PC-9 (cell line): ENCODE measurements around the gene BCAR3. TPM values are rescaled to one million over a fixed set of nuclear protein-coding genes. Genes with fewer than 3 reads are reported as not detected.
"Not testable (repeated sequence)": the region's sequence is repeated elsewhere in the genome, so short reads cannot be mapped to it uniquely, and the experiment has no call there.

ENCODE experiments used
- BruUV-seq: library from RNA; stranded (reverse); fragments of 400-500 nt; replicated peaks from 2 replicates; lab custom pipeline; 2021; lab: Mats Ljungman, UMichigan
- CTCF ChIA-PET: fragments of 300-600 bp; sonication (Branson Sonifier 250); formaldehyde crosslinking; loops from one replicate; lab custom pipeline; 2022; ENCODE audit warnings: antibody characterized with exemption; lab: Charles Lee
- POLR2A ChIA-PET: fragments of 300-600 bp; sonication (Branson Sonifier 250); formaldehyde crosslinking; loops from one replicate; lab custom pipeline; 2022; ENCODE audit warnings: antibody characterized with exemption; ENCODE audit not compliant: unreplicated experiment; lab: Charles Lee
- DNase-seq, 2 experiments: peaks; one replicate each; pipeline versions ENCODE4 v3.0.0 to v3.0.0-alpha.2; 2015 to 2022; ENCODE audit warnings: mixed read lengths in 1 of 2
- H2AFZ ChIP-seq: fragments of 200-600 bp; sonication (generic); 2 replicates; pipeline ENCODE4 v1.8.1; 2017; ENCODE audit warnings: antibody characterized with exemption
- H3F3A ChIP-seq: fragments of 200-600 bp; sonication (generic); 2 replicates; pipeline ENCODE4 v1.8.1; 2017; ENCODE audit warnings: antibody characterized with exemption, mild to moderate bottlenecking, low read depth; ENCODE audit not compliant: insufficient read depth
- H3K27ac ChIP-seq: fragments of 200-600 bp; sonication (generic); 2 replicates; pipeline ENCODE4 v1.6.1; 2016; ENCODE audit warnings: mixed run types
- H3K27me3 ChIP-seq: fragments of 200-600 bp; sonication (generic); 2 replicates; pipeline ENCODE4 v1.6.1; 2016; ENCODE audit warnings: low read depth, mixed run types; ENCODE audit not compliant: insufficient read depth
- H3K36me3 ChIP-seq: fragments of 200-600 bp; sonication (generic); 2 replicates; pipeline ENCODE4 v1.6.1; 2016; ENCODE audit warnings: low read depth, mixed run types
- H3K4me1 ChIP-seq: fragments of 200-600 bp; sonication (generic); replicated peaks from 2 replicates; pipeline ENCODE4 v1.6.1; 2016; ENCODE audit warnings: mixed run types; ENCODE audit not compliant: insufficient read depth
- H3K4me2 ChIP-seq: fragments of 200-600 bp; sonication (generic); 2 replicates; pipeline ENCODE4 v1.6.1; 2017; ENCODE audit warnings: mixed run types
- H3K4me3 ChIP-seq: fragments of 200-600 bp; sonication (generic); 2 replicates; pipeline ENCODE4 v1.6.1; 2016; ENCODE audit warnings: mixed run types
- H3K79me2 ChIP-seq: fragments of 200-600 bp; sonication (generic); 2 replicates; pipeline ENCODE4 v1.6.1; 2017; ENCODE audit warnings: low read depth, mixed run types
- H3K9me2 ChIP-seq: fragments of 200-600 bp; sonication (generic); 2 replicates; pipeline ENCODE4 v1.8.1; 2017; ENCODE audit warnings: mild to moderate bottlenecking; ENCODE audit not compliant: insufficient read depth
- H3K9me3 ChIP-seq: fragments of 200-600 bp; sonication (generic); 2 replicates; pipeline ENCODE4 v1.8.1; 2016; ENCODE audit warnings: low read depth; ENCODE audit not compliant: insufficient read depth
- H4K20me1 ChIP-seq: fragments of 200-600 bp; sonication (generic); 2 replicates; pipeline ENCODE4 v1.8.1; 2017; ENCODE audit not compliant: insufficient read depth
- EZH2 ChIP-seq: fragments of 200-600 bp; sonication (generic); IDR thresholded peaks from 2 replicates; pipeline ENCODE4 v1.8.0; 2017; ENCODE audit warnings: antibody characterized with exemption, low read depth
- intact Hi-C: fragments of 100-400 bp; cut with micrococcal nuclease; formaldehyde crosslinking; loops from one replicate; pipeline ENCODE4 v1.10.0; 2022; ENCODE audit not compliant: unreplicated experiment
- total RNA-seq: library from RNA; stranded (reverse); gene quantifications from 2 replicates; pipeline ENCODE4 v1.2.3, GENCODE V29; 2021
- TF ChIP-seq, protein P1 (sequence below): fragments of 200-600 bp; sonication (generic); conservative IDR thresholded peaks from 2 replicates; pipeline ENCODE4 v1.6.1; 2017; ENCODE audit warnings: mixed run types, antibody characterized with exemption, mild to moderate bottlenecking, moderate library complexity

Gene BCAR3
- total RNA-seq, 1 experiment from 2014 or later = 70.0 TPM

GRCh38 chr1:93591676-93592550, 89.7 kb downstream of the BCAR3 start:
- no peaks in the 10 kb centered on the region for H3K9me3 ChIP-seq
- CTCF ChIA-PET = interaction anchor here (0.5 to 0.6 kb wide), 2 partner anchors 46 to 132 kb away, joined by 3 read pairs; no protein-coding TSS in a partner anchor
- intact Hi-C loops = no loop called here
- H3K27ac ChIP-seq = peak overlapping the region; percentile 31
- peaks cover 100% of the 10 kb centered on the region for H3F3A ChIP-seq
- H3K4me3 ChIP-seq = no peak overlapping the region
- POLR2A ChIA-PET = interaction anchor here (0.5 to 0.7 kb wide), 2 partner anchors 70 to 477 kb away, joined by 3 to 6 read pairs; no protein-coding TSS in a partner anchor
- H2AFZ ChIP-seq = no peak overlapping the region
- peaks cover 100% of the 10 kb centered on the region for H3K79me2 ChIP-seq
- no peaks in the 10 kb centered on the region for H3K9me2 ChIP-seq
- H4K20me1 ChIP-seq = peaks cover 100% of the 10 kb centered on the region
- no peak overlapping the region for H3K4me2 ChIP-seq
- peaks cover 78% of the 10 kb centered on the region for H3K4me1 ChIP-seq
- DNase-seq = peak in 1 of 2 experiments; percentile 66
- no peaks in the 10 kb centered on the region for H3K27me3 ChIP-seq
- H3K36me3 ChIP-seq = peaks cover 94% of the 10 kb centered on the region
- TF ChIP-seq, protein P1, sequence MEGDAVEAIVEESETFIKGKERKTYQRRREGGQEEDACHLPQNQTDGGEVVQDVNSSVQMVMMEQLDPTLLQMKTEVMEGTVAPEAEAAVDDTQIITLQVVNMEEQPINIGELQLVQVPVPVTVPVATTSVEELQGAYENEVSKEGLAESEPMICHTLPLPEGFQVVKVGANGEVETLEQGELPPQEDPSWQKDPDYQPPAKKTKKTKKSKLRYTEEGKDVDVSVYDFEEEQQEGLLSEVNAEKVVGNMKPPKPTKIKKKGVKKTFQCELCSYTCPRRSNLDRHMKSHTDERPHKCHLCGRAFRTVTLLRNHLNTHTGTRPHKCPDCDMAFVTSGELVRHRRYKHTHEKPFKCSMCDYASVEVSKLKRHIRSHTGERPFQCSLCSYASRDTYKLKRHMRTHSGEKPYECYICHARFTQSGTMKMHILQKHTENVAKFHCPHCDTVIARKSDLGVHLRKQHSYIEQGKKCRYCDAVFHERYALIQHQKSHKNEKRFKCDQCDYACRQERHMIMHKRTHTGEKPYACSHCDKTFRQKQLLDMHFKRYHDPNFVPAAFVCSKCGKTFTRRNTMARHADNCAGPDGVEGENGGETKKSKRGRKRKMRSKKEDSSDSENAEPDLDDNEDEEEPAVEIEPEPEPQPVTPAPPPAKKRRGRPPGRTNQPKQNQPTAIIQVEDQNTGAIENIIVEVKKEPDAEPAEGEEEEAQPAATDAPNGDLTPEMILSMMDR = no peak
- BruUV-seq = no TSS peak

GRCh38 chr1:93591291-93591675, 90.4 kb downstream of the BCAR3 start:
- H3K4me3 ChIP-seq, H3K27me3 ChIP-seq, DNase-seq, H3K9me3 ChIP-seq, H3K9me2 ChIP-seq, intact Hi-C loops, BruUV-seq, H2AFZ ChIP-seq, H3K4me2 ChIP-seq, POLR2A ChIA-PET, CTCF ChIA-PET: not testable (repeated sequence)
- peaks cover 100% of the 10 kb centered on the region for H4K20me1 ChIP-seq
- peaks cover 100% of the 10 kb centered on the region for H3K79me2 ChIP-seq
- peaks cover 94% of the 10 kb centered on the region for H3K36me3 ChIP-seq
- peaks cover 100% of the 10 kb centered on the region for H3F3A ChIP-seq
- peaks cover 84% of the 10 kb centered on the region for H3K4me1 ChIP-seq
- H3K27ac ChIP-seq = peak overlapping the region; percentile 31; the same call in 1 of the 2 replicates

DNA sequence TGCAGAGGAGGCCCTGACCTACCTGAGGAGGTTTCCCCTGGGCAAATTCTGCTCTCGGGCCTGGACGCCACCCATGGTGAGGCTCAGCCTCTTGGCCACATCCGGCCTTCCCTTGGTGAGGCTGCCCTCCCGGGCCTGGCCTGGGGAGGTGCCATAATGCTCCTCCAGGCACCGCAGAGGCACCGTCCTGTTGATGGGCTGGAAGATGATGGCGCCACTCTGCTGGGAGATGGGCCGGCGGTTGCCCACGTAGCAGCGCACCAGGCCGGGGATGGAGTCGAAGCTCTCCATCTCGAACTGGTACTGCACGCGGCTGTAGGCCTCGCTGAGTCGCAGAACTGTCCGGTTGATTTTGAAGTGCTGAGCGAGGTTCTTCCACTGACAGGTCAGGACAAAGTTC, 92.7 kb downstream of the BCAR3 start:
- POLR2A ChIA-PET = no interaction called here
- peaks cover 92% of the 10 kb centered on the region for H3K4me1 ChIP-seq

More for the DNA sequence above, 92.7 kb downstream of the BCAR3 start:
- H3K36me3 ChIP-seq = peaks cover 85% of the 10 kb centered on the region
- DNase-seq = no peak
- H3K4me3 ChIP-seq = no peak overlapping the region
- CTCF ChIA-PET = interaction anchor here (0.6 kb wide), 1 partner anchor 144 kb away, joined by 3 read pairs; no protein-coding TSS in a partner anchor
- H3K4me2 ChIP-seq = no peak overlapping the region
- intact Hi-C loops = loop anchor here (5.0 kb wide), 1 partner anchor 93 kb away; the partner anchor contains the start of gene BCAR3
- no peaks in the 10 kb centered on the region for H3K9me3 ChIP-seq
- no peak overlapping the region for H2AFZ ChIP-seq
- H4K20me1 ChIP-seq = peaks cover 96% of the 10 kb centered on the region
- H3K9me2 ChIP-seq = no peaks in the 10 kb centered on the region
- TF ChIP-seq, protein P1 = no peak
- no peak for TF ChIP-seq EZH2
- peaks cover 90% of the 10 kb centered on the region for H3K79me2 ChIP-seq
- BruUV-seq = no TSS peak
- H3F3A ChIP-seq = peaks cover 97% of the 10 kb centered on the region
- peak overlapping the region; percentile 83 for H3K27ac ChIP-seq
- no peaks in the 10 kb centered on the region for H3K27me3 ChIP-seq
